GM04504 (cell line): ENCODE measurements around the gene FGA.
A peak's percentile ranks its signal among the peaks of the same experiment; 100 is the strongest.

Source experiments
- DNase-seq: peaks from one replicate; pipeline ENCODE4 v3.0.0-alpha.2; 2012; ENCODE audit warnings: low read depth

Gene FGA

GRCh38 chr4:154579927-154580326, 10.6 kb downstream of the FGA start:
- no peak for DNase-seq

GRCh38 chr4:154578919-154579318, 11.6 kb downstream of the FGA start:
- DNase-seq: no peak

- DNase-seq: no peak
Observed at GRCh38 chr4:154577324-154577723, 13.2 kb downstream of the FGA start.

- DNase-seq: no peak
Observed at GRCh38 chr4:154574311-154574710, 16.2 kb downstream of the FGA start.

GRCh38 chr4:154573190-154573870, 17.2 kb downstream of the FGA start:
- DNase-seq: no peak

GRCh38 chr4:154569584-154569983, 21.0 kb downstream of the FGA start:
- DNase-seq: no peak

- DNase-seq: no peak
Observed at GRCh38 chr4:154569028-154569427, 21.5 kb downstream of the FGA start.

- DNase-seq: no peak
Observed at GRCh38 chr4:154566639-154567204, 23.8 kb downstream of the FGA start.

- no peak for DNase-seq
Observed at GRCh38 chr4:154565704-154566103, 24.8 kb downstream of the FGA start.

GRCh38 chr4:154564311-154564710, 26.2 kb downstream of the FGA start:
- DNase-seq: no peak

GRCh38 chr4:154562697-154563254, 27.8 kb downstream of the FGA start, which contains the start of gene FGB:
Gene FGB, plus strand, starts transcription at chr4:154563011. Its CDS starts 8 bp downstream, at chr4:154563019.
- no peak for DNase-seq

- no peak for DNase-seq
Observed at GRCh38 chr4:154560824-154561231, 29.7 kb downstream of the FGA start.

- DNase-seq: no peak
Observed at GRCh38 chr4:154560419-154560801, 30.1 kb downstream of the FGA start.

- peak; percentile 18 for DNase-seq
Observed at GRCh38 chr4:154559494-154560418, 30.8 kb downstream of the FGA start.

GRCh38 chr4:154559141-154559493, 31.4 kb downstream of the FGA start:
- no peak for DNase-seq

GRCh38 chr4:154551872-154552686, 38.5 kb downstream of the FGA start:
- peak; percentile 56 for DNase-seq

GRCh38 chr4:154549894-154550790, 40.4 kb downstream of the FGA start, which contains the start of gene PLRG1:
Gene PLRG1, minus strand, starts transcription at chr4:154550400. Its CDS starts 92 bp downstream, at chr4:154550308.
- DNase-seq: peak; percentile 86

GRCh38 chr4:154545689-154546088, 44.9 kb downstream of the FGA start:
- DNase-seq: no peak

- DNase-seq: no peak
Observed at GRCh38 chr4:154542271-154542879, 48.2 kb downstream of the FGA start.
